HG03439 (cell line): ENCODE measurements around the gene WNK2.

Source experiments
- ATAC-seq: cut with Tn5 transposase; IDR thresholded peaks from one replicate; pipeline ENCODE4 v1.9.1; 2021; ENCODE audit warnings: mild to moderate bottlenecking, moderate library complexity; ENCODE audit not compliant: unreplicated experiment

The WNK2 gene

DNA sequence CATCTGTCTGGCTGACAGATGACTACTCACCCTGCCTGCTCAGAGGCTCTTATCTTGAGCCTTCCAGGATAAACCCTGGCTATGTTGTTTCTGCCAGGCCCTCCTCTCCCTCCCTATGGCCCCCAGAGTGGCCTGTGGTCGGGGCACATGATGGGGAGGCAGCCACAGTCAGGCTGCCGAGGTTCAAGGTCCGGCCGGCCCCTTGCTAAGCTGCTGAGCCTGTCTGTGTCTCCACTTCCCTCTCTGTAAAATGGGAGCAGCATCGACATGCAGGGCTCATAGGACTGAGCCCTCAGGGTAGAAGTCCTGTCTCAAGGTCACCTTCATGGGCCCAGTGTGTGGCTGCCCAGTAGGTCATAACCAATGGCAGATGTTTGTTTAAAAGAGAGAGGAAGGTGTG lies 28.5 kb downstream of the WNK2 start:
- no peak for ATAC-seq

GRCh38 chr9:93216073-93216365 lies 32.1 kb downstream of the WNK2 start:
- ATAC-seq = no peak

DNA sequence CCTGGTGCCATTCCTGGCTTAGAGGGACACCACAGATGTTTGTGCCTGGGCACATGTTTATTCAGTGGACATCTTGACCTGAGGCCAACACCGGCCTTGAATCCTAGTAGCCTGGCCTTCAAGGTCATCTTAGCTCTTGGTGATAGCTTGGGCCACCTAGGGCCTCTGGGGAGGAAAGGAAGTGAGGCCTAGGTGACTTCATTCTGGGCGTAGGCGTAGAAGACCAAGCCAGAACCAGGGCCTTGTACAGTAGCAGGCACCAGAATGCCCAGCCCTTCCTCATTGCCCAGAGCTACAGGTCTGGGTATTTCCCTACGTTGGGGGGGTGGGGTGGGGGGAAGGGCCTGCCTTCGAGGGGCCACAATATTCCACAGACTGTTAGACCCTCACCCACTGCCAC lies 33.8 kb downstream of the WNK2 start:
- no peak for ATAC-seq

DNA sequence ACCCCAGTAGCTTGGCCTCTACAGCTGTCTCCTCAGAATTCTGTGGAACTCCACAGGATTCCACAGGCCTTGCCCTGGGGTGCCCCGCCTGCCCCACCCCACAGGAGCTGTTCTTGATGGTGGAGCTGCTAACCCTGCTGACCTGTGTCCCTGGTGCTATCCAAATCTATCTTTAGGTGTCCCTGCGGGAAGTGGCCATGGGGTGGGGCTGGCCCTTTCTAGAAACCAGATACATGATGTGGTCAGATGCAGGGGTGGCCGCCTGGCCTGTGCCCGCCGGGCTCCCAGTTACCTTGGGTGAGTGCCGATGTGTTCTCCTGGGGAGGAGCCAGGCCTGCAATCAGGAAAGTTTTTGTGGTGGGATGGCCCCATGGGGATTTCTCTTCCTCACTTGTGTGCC lies 34.2 kb downstream of the WNK2 start:
- no peak for ATAC-seq

- ATAC-seq = no peak
Observed at GRCh38 chr9:93218671-93219420, 34.9 kb downstream of the WNK2 start.

DNA sequence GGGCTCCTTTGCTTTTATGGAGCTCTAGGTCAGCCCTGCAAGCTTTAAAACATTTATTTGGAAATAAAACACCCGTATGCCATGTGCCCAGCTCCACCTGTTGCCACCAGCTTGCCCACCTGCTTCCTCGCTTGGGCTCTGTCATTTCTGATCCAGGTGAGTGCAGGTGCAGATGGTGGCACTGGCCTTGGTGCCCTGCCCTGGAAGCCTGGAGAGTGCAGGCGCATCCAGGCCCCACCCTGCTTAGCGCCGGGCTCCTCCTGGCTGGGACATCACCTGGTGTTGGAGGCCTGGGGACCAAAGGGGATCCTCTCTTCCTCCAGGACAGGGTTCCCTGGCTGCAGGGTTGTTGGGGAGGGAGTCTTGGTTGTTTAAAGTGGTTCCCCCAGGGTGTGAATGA lies 35.8 kb downstream of the WNK2 start:
- no peak for ATAC-seq

DNA sequence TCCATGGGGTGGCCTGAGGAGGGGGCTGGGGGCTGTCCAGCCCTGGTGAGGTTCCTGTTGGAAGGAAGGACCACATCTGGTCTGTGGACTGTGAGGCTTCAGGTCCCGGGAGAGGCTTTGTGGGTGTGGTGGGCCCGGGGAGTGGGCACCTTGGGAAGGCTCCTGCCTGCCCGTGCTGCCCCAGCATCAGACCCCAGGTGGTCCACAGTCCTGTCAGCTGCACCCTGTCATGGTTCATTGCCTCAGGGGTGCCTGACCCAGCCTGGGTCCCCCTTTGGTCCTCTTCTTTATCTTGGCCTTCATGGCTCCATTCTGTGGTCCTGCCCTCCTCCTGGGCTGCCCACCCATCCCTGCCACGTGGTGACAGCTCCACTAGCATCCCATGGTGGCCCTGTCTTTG lies 36.7 kb downstream of the WNK2 start:
- ATAC-seq = no peak

DNA sequence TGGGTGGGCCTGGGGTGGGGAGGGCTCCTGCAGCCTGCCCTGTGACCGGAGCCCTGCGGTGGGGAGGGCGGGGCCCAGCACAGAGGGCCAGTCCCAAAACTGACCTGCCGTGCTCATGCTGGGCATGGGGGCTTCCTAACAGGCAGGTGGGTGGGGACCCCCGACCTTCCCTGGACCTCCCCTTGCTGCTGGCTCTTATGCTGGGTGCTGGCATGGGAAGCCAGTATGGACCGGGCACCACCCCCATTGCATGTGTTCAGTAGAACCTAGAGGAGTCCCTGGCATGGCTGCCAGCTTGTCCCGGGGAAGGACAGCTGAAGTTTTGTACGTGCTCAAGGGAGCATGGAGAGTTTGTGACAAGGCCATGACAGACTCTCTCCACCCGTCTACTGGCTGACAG lies 37.1 kb downstream of the WNK2 start:
- ATAC-seq = no peak

GRCh38 chr9:93222890-93223259 lies 38.9 kb downstream of the WNK2 start:
- ATAC-seq = no peak

DNA sequence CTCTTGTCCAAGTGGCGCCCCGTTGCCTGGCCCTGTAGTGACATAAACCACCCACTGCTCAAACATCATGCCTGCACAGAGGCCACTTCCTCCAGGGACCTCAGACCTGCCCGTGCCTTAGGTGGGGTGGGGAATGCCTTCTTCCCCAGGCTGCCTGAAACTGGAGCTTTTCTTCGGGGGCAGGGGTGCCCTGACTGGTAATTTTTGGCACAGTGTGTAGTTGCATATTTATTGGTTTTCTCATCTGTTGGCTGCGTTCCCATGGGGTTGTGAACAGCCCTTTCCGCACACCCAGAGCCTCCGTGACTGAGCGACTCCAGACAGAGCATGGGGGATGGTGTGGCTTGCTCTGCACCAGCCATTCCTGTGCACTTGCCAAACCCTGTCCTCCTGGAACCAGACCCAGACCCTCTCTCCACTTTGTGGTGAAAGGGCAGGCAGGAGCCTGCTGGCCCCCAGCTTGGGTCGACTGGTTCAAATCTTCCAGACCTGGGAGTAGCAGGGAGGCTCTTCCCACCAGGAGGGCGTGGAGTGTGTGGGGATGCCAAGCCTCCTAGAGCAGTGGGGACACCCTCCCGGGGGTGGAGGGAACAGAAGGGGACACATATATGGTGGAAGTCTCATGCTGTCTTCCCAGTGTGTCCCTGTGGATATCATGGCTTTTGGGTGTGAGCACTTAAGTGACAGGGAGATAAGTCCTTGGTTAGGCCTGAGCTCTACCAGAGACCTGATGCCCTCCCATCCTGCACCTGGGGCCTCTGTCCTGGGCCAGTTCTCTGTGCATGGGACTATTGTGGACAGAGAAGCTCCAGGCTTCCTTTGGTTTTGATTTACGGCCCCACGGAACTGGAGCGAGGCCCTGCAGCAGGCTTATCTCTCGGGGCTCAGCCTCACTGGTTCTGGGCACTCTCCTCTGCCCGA lies 39.6 kb downstream of the WNK2 start:
- ATAC-seq = no peak

GRCh38 chr9:93224591-93224990 lies 40.7 kb downstream of the WNK2 start:
- ATAC-seq = no peak

- ATAC-seq = no peak
Observed at GRCh38 chr9:93225417-93225816, 41.5 kb downstream of the WNK2 start.

DNA sequence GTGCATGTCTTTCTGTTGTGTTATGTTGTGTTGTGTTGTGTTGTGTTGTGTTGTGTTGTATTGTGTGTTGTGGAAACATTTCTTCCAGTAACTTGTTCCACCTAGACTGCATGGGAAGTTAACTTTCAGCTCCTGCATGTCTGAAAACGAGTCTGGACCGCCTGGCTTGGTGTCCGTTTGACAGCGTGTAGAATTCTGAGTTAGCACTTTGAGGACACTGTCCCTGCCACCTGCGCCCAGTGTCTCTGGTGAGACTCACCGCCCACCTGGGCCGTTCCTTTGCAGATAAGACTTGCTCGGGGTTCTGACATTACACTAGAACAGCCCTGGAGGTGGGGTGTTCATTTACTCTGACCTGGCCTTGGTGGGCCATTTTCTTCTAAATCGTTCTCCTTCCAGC lies 42.0 kb downstream of the WNK2 start:
- no peak for ATAC-seq

DNA sequence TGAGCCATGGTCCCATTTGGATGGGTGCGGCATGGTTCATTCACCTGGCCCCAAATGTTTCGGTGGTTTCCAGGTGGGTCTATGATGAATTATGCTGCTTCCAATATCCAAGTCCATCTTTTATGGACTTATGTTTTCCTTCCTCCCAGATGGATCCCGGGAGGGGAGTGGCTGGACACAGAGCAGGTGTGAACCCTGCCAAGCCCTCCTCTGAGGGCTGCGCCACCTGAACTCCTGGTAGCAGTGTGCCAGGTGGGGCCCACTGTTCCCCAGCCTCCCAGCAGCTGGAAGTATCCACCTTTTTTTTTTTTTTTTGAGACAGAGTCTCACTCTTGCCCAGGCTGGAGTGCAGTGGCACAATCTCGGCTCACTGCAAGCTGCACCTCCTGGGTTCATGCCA lies 42.9 kb downstream of the WNK2 start:
- no peak for ATAC-seq

- ATAC-seq = no peak
Observed at GRCh38 chr9:93228030-93228429, 44.1 kb downstream of the WNK2 start.

DNA sequence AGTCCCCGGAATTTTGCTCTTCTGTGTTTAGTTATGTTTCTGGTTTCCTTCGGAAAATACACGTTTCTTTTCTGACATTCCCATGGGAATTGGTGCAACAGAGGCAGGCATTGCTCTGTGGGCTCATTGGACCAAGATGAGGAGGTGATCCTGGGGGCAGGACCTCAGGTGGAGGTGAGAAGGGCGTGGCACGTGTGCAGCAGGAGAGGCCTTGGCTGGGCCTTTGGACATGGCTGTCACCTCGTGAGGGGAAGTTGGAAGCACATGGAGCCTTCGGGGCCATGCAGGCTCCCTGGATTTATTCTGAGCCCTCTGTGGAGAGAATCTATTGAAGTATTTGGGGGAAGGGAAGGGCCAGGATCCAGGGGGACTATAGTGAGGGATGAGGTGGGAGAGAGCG lies 44.5 kb downstream of the WNK2 start:
- no peak for ATAC-seq

- ATAC-seq = no peak
Observed at GRCh38 chr9:93229636-93230035, 45.7 kb downstream of the WNK2 start.

DNA sequence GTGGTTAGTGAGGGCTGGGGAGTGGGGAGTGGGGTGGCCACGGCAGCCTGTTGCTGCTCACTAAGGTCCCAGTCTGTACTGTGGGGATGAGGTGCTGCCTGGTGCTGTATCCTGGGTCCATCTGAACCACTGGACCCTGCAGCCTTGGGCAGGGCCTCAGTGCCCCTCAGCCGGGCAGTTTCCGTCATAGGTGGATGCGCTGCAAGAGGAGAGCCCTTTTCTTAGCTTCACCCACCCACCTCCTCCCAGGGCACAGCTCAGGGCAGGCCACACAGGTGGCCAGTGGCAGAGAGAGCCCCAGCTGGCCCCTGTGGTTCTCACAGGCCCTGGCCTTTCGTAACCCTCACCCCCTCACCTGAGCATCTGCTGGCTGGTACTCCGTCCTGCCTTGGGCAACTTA lies 46.2 kb downstream of the WNK2 start:
- ATAC-seq = no peak

DNA sequence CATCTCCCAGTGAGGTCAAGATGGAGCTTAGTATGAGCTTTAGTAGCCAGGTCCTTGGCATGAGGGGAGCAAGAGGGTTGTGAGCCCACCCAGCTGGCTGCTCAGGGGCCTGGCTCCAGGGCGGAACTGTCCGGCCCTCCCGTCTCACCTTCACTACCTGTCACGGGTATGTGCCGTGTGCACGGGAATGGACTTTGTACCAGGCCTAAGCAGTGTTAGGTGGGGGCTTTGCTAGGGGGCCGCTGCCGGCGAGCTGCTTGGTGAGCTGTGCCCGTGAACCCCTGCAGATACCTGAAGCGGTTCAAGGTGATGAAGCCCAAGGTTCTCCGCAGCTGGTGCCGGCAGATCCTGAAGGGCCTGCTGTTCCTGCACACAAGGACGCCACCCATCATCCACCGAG lies 46.7 kb downstream of the WNK2 start:
- ATAC-seq = no peak

- ATAC-seq = no peak
Observed at GRCh38 chr9:93231121-93231694, 47.3 kb downstream of the WNK2 start.

DNA sequence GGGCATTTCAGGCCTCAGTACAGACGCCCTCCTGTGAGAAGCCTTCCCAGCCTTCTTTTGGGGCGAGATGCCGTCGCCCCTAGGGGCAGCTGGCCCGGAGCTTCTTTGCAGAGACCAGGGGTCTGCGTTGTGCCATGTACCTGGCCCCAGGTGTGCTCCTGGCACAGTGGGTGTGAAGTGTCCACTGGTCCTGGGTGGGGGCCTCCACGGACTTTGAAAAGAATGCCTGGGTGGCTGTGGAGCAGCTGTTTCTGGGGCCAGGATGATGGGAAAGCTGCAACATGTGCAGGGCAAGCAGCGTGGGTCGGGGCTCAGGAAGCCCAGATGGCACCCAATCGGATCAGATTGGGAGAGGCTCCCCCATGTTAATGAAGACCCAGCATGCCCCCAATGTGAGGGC lies 47.8 kb downstream of the WNK2 start:
- ATAC-seq = no peak

- ATAC-seq = no peak
Observed at GRCh38 chr9:93232388-93232960, 48.5 kb downstream of the WNK2 start.
